ENCODE data around the gene PODXL2.

Gene PODXL2

DNA sequence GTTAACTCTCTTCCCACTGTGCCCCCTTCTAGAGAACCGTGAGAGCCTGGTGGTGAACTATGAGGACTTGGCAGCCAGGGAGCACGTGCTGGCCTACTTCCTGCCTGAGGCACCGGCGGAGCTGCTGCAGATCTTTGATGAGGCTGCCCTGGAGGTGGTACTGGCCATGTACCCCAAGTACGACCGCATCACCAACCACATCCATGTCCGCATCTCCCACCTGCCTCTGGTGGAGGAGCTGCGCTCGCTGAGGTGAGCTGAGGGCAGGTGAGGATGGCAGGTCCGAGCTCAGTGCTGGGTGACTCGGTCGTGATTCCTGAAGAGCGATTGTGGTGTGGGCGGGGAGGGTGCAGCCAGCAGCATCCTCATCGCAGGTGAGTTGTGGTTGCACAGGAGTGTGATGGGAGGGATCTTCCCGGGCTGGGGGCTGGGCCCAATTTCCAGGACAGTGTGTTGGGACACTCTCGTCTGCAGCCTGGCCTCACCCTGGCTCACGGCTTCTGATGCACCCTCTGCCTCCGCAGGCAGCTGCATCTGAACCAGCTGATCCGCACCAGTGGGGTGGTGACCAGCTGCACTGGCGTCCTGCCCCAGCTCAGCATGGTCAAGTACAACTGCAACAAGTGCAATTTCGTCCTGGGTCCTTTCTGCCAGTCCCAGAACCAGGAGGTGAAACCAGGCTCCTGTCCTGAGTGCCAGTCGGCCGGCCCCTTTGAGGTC lies 22.7 kb upstream of the PODXL2 start:
- DNase-seq = no peak

GRCh38 chr3:127606981-127607595 lies 21.9 kb upstream of the PODXL2 start:
- DNase-seq = no peak

DNA sequence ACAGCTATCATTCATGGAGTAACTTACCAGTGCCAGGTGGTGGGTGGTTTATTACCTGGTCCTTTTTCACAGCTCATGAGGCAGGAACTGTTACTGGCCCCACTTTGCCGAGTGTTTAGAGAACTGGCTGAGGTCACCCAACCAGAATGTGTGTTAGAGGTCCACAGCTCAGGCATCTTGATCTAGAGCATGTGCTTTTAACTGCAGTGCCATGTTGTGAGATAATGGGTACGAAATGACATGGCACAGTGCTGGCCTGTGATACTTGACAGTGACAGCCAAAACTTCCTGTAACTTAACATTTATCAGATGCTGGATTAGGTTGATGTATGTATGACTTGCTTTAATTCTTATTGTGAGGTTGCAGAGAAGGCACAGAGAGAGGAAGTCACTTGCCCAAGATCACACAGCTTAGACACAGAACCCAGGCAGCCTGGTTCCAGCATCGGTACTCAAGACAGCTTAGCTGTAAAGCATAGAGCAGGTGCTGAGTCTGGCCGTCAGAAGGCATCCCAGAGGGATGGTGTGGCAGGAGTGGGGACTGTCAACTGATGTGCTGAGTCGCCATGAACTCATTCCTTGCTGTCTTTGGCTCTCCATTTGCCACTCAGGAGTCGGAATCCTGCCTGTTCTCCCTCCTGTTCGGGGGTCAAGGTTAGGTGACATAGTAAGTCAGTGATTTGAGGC lies 21.2 kb upstream of the PODXL2 start:
- no peak for DNase-seq

DNA sequence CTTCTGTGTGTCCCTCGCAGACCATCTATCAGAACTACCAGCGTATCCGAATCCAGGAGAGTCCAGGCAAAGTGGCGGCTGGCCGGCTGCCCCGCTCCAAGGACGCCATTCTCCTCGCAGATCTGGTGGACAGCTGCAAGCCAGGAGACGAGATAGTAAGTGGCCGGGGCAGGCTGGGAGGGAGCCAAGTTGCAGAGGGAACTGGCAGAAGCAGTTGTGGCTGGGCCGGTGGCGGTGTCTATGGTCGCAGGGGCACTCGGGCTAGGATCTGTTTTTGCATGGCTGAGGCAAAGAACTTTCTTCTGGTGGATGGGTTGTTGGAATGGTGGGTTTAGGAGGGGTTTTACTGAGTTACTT lies 20.6 kb upstream of the PODXL2 start:
- no peak for DNase-seq

DNA sequence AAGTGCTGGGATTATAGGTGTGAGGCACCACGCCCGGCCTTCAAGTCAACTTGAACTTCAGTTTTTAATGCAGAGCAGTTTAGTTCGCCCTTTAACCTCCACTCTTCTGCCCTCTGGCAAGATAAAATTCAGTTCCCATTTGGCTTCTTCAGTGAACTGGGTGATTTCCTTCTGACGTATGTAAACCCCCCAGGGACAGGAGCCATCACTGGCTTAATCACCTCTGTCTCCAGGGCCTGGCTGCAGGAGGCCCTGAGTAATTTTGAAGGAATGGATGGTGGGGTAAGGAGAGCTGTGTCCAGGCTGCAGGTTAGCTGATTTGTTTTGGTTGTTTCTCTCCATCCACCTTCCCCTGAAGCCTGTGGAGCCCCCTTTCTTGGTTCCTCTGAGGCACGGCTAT lies 18.9 kb upstream of the PODXL2 start:
- DNase-seq = no peak

GRCh38 chr3:127611251-127611650 lies 17.7 kb upstream of the PODXL2 start:
- DNase-seq = no peak

GRCh38 chr3:127612966-127613365 lies 16.0 kb upstream of the PODXL2 start:
- no peak for DNase-seq

DNA sequence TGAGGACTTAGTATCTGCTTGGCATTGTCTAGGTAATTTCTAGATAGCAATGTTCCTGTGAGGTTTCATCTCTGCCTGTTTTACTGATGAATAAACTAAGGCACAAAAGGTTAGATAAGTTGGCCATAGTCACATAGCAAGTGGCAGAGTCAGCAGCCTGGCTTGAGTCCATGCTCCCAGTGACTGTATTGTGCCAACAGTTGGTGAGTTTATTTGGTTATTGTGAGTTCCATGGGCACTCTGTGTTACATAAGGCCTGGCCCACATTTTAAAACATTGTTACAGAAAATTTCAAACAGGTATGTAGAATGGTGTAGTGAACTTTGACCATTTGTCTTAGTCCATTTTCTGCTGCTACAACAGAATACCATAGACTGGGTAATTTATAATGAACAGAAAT lies 15.6 kb upstream of the PODXL2 start:
- DNase-seq = no peak

DNA sequence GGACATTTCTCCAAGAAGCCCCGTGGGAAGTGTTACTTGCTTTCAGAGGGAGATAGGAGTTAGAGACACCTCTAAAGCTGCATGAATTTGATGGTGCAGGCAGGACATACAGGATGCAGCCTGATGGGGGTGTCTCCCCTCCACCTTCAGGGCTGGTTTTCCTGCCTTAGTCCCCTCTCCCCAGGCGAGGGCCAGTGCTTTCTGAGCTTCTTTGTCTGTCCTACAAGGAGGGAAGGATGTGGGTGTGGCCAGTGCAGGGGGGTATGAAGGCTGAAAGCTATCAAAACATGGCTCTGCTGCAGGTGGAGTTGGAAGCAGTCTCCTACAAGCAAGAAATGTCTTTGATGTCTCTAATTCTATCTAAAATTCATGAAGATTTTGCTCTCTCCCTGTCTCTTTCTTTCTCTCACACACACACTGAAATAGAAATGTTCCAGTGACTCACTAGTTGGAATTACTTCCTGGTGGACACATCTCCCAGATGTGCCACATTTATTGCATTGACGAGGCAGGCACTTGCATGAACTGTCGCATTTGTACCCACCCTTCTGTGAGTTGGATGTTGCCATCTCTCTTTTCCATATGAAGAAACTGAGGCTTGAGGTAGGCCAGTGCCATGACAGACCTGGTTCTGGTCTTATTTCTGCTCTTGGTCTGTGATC lies 13.9 kb upstream of the PODXL2 start:
- no peak for DNase-seq

DNA sequence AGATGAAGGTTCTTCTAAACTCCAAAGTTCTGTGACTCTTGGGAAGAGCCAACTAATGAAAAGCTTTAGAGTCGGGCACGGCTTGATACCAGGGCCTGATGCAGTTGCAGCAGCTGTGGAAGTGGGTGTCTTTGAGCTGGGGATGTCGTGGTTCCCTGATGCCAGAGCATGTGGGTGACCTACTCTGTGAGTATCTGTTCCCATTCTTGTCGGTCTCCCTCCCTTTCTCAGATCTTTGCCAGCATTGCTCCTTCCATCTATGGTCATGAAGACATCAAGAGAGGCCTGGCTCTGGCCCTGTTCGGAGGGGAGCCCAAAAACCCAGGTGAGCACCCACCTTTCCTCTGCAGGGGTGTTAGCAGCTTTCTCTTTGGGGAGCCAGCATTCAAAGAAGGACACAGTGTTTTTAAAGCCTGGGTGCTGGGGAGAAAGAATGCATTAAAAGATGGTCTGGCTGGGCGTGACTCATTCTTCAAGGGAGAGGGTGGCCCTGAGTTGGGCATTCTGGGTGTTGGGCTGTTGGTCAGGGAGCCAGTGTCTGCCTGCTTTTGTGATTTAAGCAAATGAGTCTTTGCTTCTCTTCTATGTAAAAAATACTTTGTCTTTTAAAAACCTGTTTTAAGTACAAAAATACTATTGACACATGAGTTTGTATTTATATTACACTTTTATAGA lies 13.2 kb upstream of the PODXL2 start:
- no peak for DNase-seq

- DNase-seq = no peak
These were observed 12.0 kb upstream of the PODXL2 start for GRCh38 chr3:127616836-127617605.

- no peak for DNase-seq
These were observed 10.1 kb upstream of the PODXL2 start for GRCh38 chr3:127618891-127619290.

GRCh38 chr3:127620637-127621375 lies 8.2 kb upstream of the PODXL2 start:
- DNase-seq = no peak

DNA sequence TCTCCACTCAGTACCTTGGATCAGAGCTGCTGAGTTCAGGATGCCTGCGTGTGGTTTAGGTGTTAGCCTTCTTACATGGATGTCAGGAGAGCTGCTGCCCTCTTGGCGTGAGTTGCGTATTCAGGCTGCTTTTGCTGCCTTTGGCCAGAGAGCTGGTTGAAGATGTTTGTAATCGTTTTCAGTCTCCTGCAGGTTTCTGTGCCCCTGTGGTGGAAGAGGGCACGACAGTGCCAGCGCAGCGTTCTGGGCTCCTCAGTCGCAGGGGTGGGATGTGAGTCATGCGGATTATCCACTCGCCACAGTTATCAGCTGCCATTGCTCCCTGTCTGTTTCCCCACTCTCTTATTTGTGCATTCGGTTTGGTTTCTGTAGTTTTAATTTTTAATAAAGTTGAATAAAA lies 7.0 kb upstream of the PODXL2 start:
- no peak for DNase-seq

GRCh38 chr3:127622772-127623576 lies 6.0 kb upstream of the PODXL2 start:
- DNase-seq = no peak

- no peak for DNase-seq
These were observed 4.9 kb upstream of the PODXL2 start for GRCh38 chr3:127624063-127624462.

DNA sequence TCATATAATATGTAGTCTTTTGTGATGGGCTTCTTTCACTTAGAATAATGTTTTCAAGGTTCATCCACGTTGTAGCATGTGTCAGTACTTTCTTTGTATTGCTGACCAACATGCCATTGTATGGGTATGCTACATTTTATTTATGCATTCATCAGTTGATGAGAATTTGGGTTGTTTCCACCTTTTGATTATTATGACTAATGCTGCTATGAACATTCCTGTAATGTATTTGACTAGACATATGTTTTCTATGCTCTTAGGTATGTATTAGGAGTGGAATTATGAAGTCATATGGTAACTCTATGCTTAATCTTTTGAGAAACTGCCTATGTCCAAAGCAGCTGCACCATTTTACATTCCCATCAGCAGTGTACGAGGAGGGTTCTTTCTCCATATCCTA lies 3.2 kb upstream of the PODXL2 start:
- DNase-seq = no peak

DNA sequence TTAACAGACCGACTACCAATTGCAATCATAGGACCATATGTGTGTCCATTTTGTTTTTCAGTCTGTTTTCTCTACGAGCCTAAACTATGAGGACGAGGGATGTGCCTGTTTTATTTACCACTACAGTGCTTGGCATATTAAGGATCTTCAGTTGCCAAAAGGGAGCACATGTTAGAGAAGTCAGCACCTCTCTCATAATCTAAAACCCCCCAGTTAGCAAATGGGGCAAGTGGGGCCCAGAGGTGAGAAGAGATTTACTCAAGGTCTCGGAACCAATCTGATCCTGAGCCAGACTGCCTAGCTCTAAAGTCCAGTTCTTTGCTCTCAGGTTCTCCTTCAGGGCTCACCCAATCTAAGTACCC lies 578 bp upstream of the PODXL2 start:
- DNase-seq = no peak

- DNase-seq = peak; percentile 51
These were observed 750 bp downstream of the PODXL2 start for GRCh38 chr3:127629467-127630403.

Measured in CD4-positive, alpha-beta T cell treated with Interleukin-17A for 1 hour (primary cell).